GM19351 (cell line): ENCODE results near the gene DCHS1.

Experiments
- ATAC-seq: cut with Tn5 transposase; IDR thresholded peaks from one replicate; pipeline ENCODE4 v1.9.1; 2021; ENCODE audit warnings: mild to moderate bottlenecking, moderate library complexity; ENCODE audit not compliant: unreplicated experiment

Gene DCHS1

DNA sequence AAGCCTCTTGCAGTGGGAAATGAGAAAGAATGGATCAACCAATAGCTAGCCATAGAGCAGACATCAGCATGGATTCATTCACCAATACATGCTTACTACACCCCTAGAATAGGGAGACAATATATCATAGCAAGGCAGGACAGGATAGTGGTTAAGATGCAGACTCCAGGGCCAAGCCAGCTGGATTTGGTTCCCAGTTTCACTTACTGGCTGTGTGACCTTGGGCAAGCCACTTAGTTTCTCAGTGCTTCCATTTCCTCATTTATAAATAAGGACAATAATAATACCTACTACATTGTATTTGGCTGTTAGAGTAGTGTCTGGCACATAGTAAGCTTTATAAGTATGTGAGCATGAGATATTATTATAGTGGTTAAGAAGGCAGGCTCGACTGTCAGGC is 7.1 kb downstream of the DCHS1 start:
- ATAC-seq: no peak

DNA sequence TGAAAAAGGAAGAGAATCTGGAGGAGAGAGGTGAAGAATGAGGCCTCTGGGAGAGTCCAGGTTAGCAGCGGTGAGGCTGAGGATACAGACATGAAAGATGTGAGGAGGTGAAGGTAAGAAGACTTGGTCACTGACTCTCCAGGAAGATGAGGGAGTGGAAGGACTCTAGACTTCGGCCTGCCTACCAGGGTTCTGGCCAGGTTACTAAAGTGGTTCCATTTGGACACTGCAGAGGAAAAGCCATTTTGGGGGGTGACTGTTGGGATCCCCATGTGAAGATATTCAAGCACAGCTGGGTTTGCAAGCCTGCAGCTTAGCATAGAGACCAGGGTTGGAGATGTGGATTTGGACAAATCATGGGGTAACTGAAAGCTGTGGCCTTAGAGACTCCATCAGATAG is 7.8 kb downstream of the DCHS1 start:
- no peak for ATAC-seq

DNA sequence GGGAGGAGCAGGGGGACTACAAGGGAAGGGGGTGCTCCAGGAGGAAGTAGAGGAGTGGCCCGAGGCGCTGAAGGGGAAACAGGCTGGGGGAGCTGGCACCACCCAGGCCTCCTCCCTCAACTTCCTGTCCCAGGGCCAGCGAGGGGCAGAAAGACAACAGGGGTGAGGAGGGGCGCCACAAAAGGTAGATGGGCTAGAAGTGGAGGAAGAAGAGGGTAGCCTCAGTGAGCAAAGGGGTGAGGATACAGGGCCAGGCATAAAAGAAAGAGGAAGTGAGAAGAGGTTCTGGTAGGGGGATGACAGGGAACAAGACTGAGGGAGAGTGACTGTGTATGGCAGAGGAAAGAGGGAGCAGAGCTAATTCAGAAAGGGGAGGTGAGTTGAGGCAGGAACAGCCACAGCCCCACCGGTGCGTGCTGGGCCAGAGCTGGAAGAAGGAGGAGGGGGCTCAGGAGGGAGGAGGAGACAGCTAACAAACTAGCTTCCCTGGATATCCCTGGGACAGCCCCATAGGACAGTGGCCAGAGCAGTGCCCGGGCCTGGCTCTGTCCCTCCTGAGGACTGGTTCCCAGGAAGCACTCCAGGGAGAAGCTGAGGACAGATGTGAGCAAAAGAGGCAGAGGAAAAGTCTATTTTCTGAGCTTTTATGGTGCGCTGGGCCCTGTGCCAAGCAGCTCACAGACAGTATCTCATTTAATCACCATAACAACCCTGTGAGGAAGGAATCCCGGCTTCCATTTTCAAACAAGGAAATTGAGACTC is 8.5 kb downstream of the DCHS1 start:
- ATAC-seq: peak; percentile 96

DNA sequence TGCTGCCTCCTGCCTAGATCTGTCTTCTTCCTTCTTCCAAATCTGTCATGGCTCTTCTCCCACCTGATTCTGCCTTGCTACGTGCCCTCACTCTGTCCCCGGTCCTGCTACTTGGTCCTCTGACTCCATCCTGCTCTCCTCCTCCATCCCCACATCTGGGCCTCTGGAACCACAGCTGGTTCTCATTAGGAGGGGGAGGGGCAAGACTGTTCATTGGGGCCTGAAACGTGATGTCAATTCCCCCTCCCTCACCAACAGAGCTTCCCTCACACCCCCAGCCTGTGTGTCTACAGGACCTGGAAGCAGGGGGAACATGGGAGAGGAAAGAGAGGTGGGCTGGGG is 9.1 kb downstream of the DCHS1 start:
- no peak for ATAC-seq

DNA sequence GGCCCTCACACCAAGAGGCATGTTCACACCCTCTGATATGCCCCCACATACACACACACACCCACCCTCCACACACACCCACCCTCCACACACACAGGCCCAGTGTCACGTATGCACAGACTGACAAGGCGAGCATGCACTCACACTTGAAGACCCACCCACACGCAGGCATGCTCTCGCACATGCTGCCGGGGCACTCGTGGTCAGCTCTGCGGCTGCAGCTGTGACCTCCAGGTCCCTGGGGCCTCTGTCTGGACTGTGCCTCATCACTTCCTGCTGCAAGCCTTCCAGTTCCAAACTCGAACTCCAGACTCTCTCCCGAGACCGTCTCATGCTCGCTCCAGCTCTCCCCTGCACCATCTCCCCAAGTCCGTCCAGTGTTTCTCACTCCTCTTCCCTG is 9.5 kb downstream of the DCHS1 start:
- no peak for ATAC-seq

DNA sequence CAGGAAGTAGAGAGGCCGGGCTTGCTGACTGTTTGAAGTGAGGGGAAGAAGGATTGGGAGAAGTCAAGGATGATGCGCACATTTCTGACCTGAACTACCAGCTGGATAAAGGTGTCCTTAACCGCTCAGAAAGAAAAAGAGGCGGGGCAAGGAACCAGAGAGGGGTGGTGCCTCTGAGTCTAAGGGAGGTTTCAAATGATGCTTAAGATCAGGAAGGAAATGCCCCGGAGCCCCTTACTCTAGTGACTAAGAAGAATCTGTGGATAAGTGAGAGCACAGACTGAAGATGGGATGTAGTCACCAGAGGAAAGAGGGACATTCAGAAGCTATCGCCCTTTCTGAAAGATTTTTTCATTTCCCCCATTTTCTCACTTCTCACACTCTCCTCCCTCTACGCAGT is 12.7 kb downstream of the DCHS1 start:
- ATAC-seq: no peak

DNA sequence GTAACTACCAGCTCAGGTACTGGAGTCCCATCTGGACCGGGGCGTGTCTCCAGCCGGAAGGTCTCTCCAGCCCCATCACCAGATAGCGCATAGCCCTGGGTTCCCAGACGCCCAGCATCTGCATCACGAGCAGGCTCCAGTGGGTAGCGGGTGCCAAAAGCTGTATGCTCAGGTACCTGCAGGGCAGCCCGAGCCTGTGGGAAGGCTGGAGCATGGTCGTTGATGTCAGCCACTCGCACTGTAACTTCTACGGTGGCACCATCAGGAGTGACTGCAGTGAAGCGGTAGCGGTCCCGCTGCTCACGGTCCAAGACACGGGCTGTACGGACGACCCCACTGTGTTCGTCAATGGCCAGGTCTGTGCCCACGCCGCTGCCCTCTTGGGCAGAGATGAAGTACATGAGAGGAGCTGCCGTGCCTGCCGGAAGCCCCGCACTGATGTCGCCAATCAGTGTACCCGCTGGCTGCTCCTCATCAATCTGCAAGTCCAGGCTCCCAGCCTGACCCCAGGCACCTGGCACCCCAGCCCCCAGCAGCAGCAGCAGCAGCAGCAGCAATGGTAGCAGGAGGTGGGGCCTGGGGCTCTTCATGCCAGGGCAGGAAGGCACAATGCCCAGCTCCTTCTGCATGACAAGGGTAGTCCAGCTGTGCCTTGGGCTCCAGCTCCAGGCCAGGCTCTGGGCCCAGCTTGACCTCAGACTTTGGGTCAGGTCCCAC is 14.5 kb downstream of the DCHS1 start:
- ATAC-seq: no peak

DNA sequence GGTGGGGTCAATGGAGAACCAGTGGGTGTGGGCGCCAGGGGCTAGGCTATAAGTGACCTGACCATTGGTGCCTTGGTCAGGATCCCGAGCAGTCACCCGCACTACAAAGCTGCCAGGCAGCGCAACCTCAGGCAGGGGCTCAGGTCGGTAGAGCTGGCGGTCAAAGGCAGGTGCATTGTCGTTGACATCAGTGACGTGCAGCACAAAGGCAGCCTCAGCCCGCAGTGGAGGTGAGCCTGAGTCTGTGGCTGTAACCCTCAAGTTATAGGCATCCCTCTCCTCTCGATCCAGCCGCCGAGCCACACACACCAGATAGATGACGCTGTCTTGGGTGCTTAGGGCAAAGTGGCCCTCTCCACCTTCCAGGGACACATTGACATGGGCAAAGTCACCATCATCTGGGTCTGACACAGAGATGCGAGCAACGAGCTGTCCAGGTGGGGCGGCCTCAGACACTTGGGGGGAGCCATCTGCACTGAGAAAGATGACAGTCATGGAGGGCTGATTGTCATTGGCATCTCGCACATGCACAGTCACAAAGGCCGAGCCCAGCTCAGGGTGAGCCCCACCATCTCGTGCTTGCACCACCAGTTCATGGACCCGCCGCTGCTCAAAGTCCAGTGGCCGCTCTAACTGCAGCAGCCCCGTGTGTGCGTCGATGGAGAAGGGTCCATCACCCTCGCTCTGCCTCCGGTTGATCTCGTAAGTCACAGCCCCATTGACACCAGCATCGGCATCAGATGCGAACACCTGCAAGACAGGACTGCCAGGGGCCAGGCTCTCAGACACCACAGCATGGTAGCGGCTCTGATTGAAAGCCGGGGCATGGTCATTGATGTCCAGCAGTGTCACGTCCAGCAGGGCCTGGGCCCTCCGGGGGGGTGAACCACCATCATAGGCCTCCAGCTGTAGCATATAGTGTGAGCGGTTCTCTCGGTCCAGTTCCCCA is 15.3 kb downstream of the DCHS1 start:
- no peak for ATAC-seq

DNA sequence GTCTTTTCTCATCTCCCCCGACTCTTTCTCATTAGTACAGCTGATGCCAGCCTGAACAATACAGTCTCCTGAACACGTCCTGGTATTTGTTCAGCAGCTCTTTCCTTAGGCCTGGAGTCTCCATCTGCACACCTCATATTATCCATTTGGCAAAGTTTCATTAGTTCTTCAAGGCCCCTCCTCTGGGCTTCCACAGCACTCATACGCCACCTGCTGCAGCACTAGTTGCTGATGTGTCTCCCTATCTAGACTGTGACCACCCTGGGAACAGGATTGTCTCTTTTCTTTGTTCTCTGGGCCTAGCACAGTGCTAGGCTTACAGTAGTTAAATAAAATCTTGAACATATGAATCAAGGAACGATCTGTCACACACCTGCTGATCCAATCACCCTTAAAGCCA is 17.2 kb downstream of the DCHS1 start:
- ATAC-seq: no peak

DNA sequence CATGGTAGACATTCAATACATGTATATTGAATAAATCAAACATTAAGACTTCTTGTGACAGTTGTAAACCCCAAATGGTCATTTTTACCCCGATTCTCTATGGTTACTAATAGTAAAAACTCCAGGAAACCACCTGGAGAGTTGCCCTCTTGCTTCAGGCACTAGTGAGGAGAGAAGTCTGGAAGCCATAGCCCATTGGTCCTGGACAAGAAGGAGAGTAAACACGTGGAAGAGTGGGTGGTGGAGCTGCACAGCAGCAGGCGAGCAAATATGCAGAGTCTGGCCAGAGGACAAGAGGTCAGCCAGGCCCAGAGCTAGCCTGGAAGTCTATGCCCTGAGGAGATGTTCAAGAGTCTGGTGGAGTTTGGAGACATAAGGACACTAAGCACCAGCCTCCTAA is 17.7 kb downstream of the DCHS1 start:
- no peak for ATAC-seq

DNA sequence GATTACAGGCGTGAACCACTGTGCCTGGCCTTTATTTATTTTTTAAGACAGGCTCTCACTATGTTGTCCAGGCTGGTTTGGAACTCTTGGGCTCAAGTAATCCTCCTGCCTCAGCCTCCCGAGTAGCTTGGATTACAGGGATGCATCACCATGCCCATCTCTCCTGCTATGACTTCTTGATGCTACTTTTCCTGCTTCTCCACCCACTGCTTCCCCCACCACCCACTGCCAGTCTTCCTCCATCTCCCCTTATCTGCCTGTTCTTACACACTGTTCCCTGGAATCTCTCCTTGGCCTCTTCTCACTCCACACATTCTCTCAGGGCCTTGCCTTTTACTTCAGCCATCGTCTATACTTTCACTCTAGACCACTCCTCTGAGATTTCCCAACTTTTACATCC is 19.1 kb downstream of the DCHS1 start:
- no peak for ATAC-seq

DNA sequence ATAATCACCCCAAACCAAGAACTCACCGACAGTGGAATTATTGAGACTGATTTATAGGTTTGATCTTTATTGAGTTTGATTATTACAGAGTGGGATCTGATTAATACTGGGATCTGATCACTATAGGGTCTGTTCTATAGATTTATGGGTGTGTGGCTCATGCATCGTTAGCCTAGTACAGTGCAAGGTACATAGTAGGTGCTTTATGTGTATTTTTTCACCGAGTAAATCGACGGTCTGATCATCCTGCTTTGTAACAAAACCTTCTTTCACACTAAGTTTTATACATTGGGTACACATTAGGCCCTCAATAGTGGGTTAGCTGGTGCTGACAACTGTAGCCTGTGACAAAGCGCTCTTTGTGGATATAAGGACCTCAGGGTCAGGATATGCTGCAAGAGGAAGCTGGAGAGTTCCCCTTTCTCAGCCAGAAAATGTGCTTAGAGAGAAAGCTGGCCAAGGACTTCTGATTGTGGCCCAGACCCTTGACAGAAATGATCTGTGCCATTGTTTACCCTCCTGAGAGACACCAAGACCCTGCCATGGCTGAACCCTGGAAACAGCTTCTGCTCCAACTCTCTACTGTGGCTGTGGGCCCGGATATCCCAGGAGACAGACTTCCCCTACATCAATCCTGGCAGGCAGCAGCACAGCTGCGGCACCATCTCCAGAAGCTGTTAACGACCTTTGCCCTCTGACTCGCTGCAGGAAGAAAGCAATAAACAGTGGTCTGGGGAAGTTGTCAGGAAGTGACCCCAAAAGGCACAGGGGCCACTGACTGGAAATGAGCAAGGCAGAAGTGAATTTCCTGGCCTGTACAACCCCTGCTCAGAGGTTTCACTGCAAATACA is 20.3 kb downstream of the DCHS1 start:
- ATAC-seq: no peak

DNA sequence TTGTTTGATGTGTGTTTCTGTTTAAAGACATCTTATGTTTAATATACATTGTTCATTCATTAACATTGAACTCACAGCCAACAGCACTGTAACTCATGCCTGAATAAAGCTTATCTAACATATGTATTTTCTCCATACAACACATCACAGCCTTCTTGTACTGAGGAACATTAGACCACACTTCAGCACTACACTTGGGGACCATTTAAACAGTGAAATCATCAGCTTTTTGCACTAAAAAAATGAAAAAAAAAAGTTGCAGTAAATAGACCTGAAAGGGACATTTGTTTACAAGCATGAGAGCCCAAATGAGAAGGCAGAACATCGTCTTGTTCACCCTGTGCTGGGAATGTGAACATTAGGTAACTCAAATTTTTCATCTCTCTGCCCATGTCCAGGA is 21.1 kb downstream of the DCHS1 start:
- ATAC-seq: no peak

DNA sequence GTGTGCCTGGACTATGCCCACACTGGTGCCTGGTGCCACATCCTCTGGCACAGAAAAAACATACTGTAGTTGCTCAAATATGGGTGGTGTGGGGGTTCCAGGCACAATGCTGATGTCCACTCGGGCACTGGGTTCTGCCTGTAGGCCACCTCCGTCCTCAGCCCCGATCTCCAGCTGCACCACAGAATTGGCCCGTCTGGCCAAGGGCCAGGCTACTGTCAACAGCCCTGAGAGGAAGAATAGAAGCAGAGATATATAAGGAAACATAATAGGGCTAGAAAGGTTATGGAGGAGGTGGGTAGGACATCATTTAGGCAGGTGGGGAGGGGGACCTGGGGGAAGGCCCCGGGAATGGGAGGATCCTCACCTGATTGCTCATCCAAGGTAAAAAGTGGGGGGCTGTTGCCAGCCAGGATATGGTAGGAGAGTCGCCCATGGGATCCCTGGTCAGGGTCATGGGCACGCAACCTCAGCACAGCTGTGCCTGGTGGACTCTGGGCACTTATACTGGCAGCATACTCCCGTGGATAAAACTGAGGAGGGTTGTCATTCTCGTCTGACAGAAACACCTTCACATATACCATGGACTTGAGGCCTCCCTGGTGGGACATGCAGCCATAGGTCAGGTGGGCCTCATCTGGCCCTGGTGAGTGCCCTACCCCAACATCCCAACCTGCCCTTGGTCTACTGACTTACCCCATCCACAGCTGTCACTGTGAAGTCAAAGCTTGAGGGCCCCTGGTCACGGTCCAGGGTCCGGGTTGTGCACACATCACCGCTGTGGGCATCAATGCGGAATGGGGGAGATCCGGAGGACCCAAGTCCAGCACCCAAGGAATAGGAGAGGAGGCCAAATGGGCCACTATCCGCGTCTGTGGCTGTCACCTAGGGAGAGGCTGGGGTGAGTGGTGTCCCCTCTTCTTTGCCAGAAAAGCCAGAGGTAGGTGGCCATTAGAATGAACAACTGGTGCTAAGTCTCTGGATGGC is 21.9 kb downstream of the DCHS1 start:
- ATAC-seq: no peak

DNA sequence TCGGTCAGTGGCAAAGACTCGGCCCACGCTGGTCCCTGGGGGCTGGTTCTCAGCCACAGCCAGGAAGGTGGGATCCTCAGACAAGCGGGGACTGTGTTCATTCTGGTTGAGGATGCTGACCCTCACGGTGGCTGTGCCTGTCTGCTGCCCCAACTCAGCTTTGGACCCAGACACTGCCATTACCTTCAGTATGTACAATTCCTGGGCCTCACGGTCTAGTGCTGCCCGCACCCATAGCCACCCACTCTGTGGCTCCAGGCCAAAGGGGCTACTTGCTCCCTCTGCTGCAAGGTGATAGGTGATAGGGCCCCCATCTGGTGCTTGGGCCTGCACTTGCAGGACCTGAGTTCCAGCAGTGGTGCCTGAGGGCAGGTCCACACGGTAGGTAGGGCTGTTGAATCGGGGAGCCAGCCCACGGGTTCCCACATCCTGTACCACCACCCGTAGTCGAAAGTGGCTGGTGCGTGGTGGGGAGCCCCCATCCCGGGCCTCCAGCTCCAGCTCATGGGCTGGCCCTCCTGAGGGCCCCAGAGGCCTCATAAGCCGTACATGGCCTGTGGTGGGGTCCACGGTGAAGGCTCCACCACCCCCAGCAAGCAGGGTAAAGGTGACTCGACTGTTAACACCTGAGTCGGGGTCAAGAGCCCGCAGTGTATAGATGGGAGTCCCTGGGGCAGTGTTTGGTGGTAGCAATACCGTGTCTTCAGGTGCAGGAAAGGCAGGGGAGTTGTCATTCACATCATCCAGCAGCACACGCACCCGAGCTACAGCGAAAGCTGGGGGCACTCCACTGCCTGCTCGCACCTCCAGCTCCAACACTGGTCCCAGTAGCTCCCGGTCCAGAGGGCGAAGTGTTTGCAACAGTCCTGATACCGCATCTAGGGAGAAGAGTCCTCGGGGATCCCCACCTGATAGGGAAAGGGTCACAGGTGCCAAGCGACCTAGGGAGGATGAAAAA is 23.2 kb downstream of the DCHS1 start:
- no peak for ATAC-seq

DNA sequence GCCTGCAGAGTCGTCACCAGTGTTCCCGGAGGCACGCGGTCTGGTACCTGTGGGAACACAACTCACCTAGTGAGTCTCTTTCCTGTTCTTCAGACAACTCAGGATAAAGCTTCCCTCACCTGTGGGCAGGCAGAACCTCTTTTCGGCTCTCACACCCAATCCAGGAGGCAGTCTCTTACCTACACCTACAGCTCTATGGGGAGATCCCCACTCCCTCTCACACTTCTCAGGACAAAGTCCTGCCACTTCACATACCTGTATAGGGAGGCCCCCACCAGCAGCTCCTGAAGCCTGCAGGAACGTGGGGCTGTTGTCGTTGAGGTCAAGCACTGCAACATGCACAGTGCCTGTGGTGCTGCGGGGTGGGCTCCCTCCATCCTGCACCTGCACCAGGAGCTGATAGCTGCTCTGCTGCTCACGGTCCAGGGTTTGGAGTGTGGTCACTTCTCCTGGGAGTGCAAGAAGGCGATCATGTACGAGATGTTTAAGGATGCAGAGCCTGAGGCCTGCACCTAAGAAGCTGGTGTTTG is 24.2 kb downstream of the DCHS1 start:
- ATAC-seq: no peak

DNA sequence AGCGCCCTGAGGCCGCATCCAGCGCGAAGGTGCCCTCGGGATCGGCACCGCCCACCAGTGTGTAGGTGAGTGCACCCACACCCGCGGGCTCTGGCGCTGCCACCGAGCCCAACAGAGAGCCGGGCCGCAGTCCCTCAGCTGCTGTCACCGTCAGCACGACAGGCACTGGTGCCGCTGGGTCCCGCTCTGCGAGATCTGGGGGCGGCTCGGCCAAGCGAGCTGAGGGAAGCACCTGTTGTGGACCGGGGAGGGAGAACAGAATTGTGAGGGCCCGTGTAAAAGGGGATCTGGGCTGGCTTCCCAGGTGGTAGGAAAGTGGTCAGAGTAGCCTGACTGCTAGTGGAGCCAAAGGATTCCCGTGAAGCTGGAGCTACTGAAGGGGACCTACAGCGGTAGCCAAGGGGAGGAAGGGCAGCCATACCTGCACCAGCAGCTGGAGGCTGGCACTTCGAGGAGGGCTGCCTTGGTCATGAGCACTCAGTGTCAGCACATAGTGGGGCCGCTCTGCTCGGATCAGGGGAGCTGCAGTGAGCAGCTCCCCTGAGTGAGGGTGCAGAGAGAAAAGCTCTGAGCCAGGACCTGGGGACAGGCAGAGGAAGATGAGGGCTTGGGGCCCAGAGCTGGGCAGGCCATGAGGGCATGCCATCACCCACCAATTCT is 24.8 kb downstream of the DCHS1 start:
- ATAC-seq: no peak
